Measurements from ENCODE around the gene POU5F1. TPM values are rescaled to one million over a fixed set of nuclear protein-coding genes. Genes with fewer than 3 reads are reported as not detected.

The POU5F1 gene
- total and polyA plus RNA-seq, 9 of the 15 experiments (the other 6 are each of a cell fraction or from before 2014, with no cell fraction given), result 0.06 to 2.0 (median 0.10) TPM; not detected in 6

GRCh38 chr6:31209137-31209536 lies 38.7 kb upstream of the POU5F1 start (continued):
- TF ChIP-seq, protein P1, sequence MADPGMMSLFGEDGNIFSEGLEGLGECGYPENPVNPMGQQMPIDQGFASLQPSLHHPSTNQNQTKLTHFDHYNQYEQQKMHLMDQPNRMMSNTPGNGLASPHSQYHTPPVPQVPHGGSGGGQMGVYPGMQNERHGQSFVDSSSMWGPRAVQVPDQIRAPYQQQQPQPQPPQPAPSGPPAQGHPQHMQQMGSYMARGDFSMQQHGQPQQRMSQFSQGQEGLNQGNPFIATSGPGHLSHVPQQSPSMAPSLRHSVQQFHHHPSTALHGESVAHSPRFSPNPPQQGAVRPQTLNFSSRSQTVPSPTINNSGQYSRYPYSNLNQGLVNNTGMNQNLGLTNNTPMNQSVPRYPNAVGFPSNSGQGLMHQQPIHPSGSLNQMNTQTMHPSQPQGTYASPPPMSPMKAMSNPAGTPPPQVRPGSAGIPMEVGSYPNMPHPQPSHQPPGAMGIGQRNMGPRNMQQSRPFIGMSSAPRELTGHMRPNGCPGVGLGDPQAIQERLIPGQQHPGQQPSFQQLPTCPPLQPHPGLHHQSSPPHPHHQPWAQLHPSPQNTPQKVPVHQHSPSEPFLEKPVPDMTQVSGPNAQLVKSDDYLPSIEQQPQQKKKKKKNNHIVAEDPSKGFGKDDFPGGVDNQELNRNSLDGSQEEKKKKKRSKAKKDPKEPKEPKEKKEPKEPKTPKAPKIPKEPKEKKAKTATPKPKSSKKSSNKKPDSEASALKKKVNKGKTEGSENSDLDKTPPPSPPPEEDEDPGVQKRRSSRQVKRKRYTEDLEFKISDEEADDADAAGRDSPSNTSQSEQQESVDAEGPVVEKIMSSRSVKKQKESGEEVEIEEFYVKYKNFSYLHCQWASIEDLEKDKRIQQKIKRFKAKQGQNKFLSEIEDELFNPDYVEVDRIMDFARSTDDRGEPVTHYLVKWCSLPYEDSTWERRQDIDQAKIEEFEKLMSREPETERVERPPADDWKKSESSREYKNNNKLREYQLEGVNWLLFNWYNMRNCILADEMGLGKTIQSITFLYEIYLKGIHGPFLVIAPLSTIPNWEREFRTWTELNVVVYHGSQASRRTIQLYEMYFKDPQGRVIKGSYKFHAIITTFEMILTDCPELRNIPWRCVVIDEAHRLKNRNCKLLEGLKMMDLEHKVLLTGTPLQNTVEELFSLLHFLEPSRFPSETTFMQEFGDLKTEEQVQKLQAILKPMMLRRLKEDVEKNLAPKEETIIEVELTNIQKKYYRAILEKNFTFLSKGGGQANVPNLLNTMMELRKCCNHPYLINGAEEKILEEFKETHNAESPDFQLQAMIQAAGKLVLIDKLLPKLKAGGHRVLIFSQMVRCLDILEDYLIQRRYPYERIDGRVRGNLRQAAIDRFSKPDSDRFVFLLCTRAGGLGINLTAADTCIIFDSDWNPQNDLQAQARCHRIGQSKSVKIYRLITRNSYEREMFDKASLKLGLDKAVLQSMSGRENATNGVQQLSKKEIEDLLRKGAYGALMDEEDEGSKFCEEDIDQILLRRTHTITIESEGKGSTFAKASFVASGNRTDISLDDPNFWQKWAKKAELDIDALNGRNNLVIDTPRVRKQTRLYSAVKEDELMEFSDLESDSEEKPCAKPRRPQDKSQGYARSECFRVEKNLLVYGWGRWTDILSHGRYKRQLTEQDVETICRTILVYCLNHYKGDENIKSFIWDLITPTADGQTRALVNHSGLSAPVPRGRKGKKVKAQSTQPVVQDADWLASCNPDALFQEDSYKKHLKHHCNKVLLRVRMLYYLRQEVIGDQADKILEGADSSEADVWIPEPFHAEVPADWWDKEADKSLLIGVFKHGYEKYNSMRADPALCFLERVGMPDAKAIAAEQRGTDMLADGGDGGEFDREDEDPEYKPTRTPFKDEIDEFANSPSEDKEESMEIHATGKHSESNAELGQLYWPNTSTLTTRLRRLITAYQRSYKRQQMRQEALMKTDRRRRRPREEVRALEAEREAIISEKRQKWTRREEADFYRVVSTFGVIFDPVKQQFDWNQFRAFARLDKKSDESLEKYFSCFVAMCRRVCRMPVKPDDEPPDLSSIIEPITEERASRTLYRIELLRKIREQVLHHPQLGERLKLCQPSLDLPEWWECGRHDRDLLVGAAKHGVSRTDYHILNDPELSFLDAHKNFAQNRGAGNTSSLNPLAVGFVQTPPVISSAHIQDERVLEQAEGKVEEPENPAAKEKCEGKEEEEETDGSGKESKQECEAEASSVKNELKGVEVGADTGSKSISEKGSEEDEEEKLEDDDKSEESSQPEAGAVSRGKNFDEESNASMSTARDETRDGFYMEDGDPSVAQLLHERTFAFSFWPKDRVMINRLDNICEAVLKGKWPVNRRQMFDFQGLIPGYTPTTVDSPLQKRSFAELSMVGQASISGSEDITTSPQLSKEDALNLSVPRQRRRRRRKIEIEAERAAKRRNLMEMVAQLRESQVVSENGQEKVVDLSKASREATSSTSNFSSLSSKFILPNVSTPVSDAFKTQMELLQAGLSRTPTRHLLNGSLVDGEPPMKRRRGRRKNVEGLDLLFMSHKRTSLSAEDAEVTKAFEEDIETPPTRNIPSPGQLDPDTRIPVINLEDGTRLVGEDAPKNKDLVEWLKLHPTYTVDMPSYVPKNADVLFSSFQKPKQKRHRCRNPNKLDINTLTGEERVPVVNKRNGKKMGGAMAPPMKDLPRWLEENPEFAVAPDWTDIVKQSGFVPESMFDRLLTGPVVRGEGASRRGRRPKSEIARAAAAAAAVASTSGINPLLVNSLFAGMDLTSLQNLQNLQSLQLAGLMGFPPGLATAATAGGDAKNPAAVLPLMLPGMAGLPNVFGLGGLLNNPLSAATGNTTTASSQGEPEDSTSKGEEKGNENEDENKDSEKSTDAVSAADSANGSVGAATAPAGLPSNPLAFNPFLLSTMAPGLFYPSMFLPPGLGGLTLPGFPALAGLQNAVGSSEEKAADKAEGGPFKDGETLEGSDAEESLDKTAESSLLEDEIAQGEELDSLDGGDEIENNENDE (IDR thresholded peaks at IDR 0.05; ENCODE audit: low read depth, low read length), result no peak
- TF ChIP-seq MTF1 (CRISPR knock-in tag; IDR thresholded peaks at IDR 0.05; ENCODE audit: borderline replicate concordance) (no peak), NR2C1 (IDR thresholded peaks at IDR 0.05) (no peak), NR2C1 (tag; IDR thresholded peaks at IDR 0.05) (no peak), BCL6 (CRISPR knock-in tag; IDR thresholded peaks at IDR 0.05) (no peak), MIER1 (IDR thresholded peaks at IDR 0.05; ENCODE audit: low read depth) (no peak), NEUROD1 (IDR thresholded peaks at IDR 0.05; ENCODE audit: borderline replicate concordance, low read depth, low read length, partially characterized antibody) (no peak), RERE (CRISPR knock-in tag; IDR thresholded peaks at IDR 0.05; ENCODE audit: borderline replicate concordance) (no peak), TBP (optimal IDR thresholded peaks at IDR 0.05; ENCODE audit: low read depth, low read length) (no peak), HES1 (IDR thresholded peaks at IDR 0.05; ENCODE audit: low read depth) (no peak)
